ENCODE measurements around the gene PPIF.

GRCh38 chr10:79349766-79350406 lies 2.6 kb downstream of the PPIF start:
- no peak for TF ChIP-seq CTCF (optimal IDR thresholded peaks at IDR 0.05 in 1 of 3, IDR thresholded peaks at IDR 0.05 in 1 of 3, conservative IDR thresholded peaks at IDR 0.05 in 1 of 3; ENCODE audit: extremely low read depth in 1 of 3, insufficient read depth in 2 of 3, low read length in 3 of 3)
- no peak for TF ChIP-seq EZH2 (IDR thresholded peaks at IDR 0.05; ENCODE audit: low read length)

Measured in keratinocyte (primary cell).